ENCODE measurements around the gene TMEM107. TPM values are rescaled to one million over a fixed set of nuclear protein-coding genes. Genes with fewer than 3 reads are reported as not detected.

Gene TMEM107
- total and polyA plus RNA-seq, 10 of the 15 experiments (the other 5 are each of a cell fraction or from before 2014, with no cell fraction given): 7.9 to 38.7 (median 22.9) TPM

GRCh38 chr17:8222630-8223355 lies 46.6 kb upstream of the TMEM107 start (continued):
- TF ChIP-seq REST (IDR thresholded peaks at IDR 0.05; ENCODE audit: low read depth, low read length): no peak
- no peak for TF ChIP-seq ATF2 (IDR thresholded peaks at IDR 0.05; ENCODE audit: low read length)
- peak; percentile 73 for TF ChIP-seq POLR2AphosphoS5 (IDR thresholded peaks at IDR 0.05; ENCODE audit: low read length)
- peak in 1 of 2 experiments; percentile 62; a peak in 1 of 4 replicates for TF ChIP-seq BHLHE40 (IDR thresholded peaks at IDR 0.05; ENCODE audit: borderline replicate concordance in 1 of 2, low read depth in 2 of 2, low read length in 1 of 2)
- no peak for TF ChIP-seq BCL3 (IDR thresholded peaks at IDR 0.05; ENCODE audit: borderline replicate concordance, insufficient read depth, low read depth, low read length, poor library complexity, severe bottlenecking)
- no peak for TF ChIP-seq RCOR1 (conservative IDR thresholded peaks at IDR 0.05; ENCODE audit: low read depth, low read length)
- 0 out of 2 replicates have a peak, but pooled peaks have one; percentile 26 for TF ChIP-seq MTA2 (IDR thresholded peaks at IDR 0.05; ENCODE audit: low read depth)
- TF ChIP-seq STAT3 (IDR thresholded peaks at IDR 0.05; ENCODE audit: low read depth, low read length): no peak
- TF ChIP-seq TAF1 (IDR thresholded peaks at IDR 0.05; ENCODE audit: borderline replicate concordance, low read depth, low read length): peak; percentile 67
- TF ChIP-seq NBN (IDR thresholded peaks at IDR 0.05): peak; percentile 21; the same call in 1 of the 2 replicates
- no peak for TF ChIP-seq NR2C1 (IDR thresholded peaks at IDR 0.05)
- TF ChIP-seq MEF2A (IDR thresholded peaks at IDR 0.05; ENCODE audit: insufficient read depth, low read depth, low read length): no peak
- TF ChIP-seq PAX8 (IDR thresholded peaks at IDR 0.05): no peak
- no peak for TF ChIP-seq MTA3 (IDR thresholded peaks at IDR 0.05; ENCODE audit: borderline replicate concordance, low read length)
- no peak for TF ChIP-seq HSF1 (IDR thresholded peaks at IDR 0.05; ENCODE audit: low read depth, low read length)
- TF ChIP-seq TCF12 (IDR thresholded peaks at IDR 0.05; ENCODE audit: low read depth, low read length): no peak
- TF ChIP-seq SUPT20H (IDR thresholded peaks at IDR 0.05; ENCODE audit: borderline replicate concordance, control insufficient read depth, low read depth, low read length): no peak
- no peak for TF ChIP-seq ZBTB11 (CRISPR knock-in tag; IDR thresholded peaks at IDR 0.05)
